ENCODE measurements around the gene HAUS3. TPM values are rescaled to one million over a fixed set of nuclear protein-coding genes. Genes with fewer than 3 reads are reported as not detected.

The HAUS3 gene
- total RNA-seq, 2 experiments from 2014 or later, result 15.9 to 22.2 TPM

DNA sequence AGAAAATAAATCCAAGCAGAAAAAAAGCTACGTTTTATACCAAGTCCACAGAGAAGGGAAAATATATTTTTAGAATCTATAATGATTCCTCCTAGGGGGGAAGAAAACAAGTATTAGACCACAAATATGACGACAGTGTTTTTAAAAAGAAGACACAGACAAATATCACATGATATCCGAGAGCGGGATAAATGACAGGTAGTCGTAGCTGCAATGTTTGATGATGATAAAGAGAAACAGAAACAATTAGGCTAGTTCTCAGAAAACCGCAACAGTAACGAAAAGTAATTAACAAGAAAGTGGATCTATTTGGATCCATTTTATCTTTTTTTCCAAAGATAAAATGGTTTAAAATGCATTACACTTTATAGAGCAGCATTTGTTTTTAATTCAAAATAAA lies 918 bp downstream of the HAUS3 start:
- BruUV-seq (replicated peaks), result no TSS peak
- TF ChIP-seq EZH2phosphoT487 (IDR thresholded peaks at IDR 0.05; ENCODE audit: borderline replicate concordance, low read depth, low read length), result no peak
- TF ChIP-seq, protein P1, sequence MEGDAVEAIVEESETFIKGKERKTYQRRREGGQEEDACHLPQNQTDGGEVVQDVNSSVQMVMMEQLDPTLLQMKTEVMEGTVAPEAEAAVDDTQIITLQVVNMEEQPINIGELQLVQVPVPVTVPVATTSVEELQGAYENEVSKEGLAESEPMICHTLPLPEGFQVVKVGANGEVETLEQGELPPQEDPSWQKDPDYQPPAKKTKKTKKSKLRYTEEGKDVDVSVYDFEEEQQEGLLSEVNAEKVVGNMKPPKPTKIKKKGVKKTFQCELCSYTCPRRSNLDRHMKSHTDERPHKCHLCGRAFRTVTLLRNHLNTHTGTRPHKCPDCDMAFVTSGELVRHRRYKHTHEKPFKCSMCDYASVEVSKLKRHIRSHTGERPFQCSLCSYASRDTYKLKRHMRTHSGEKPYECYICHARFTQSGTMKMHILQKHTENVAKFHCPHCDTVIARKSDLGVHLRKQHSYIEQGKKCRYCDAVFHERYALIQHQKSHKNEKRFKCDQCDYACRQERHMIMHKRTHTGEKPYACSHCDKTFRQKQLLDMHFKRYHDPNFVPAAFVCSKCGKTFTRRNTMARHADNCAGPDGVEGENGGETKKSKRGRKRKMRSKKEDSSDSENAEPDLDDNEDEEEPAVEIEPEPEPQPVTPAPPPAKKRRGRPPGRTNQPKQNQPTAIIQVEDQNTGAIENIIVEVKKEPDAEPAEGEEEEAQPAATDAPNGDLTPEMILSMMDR (conservative IDR thresholded peaks at IDR 0.05; ENCODE audit: low read length), result no peak
- ChIA-PET POLR2A (interaction anchor here (0.7 to 1.1 kb wide), 2 partner anchors 9 to 108 kb away, joined by 3 to 4 read pairs; no protein-coding TSS in a partner anchor), CTCF (ENCODE audit: unreplicated experiment) (no interaction called here)
- Histone ChIP-seq H3K36me3 (ENCODE audit: insufficient read depth, low read length) (peaks cover 36% of the 10 kb centered on the region), H3K79me2 (ENCODE audit: insufficient read depth, low read depth, low read length) (peaks cover 52% of the 10 kb centered on the region), H3K4me3 (ENCODE audit: low read depth, low read length, poor library complexity, severe bottlenecking) (peak overlapping the region; percentile 86), H3K9me2 (ENCODE audit: insufficient read depth, low read length) (no peaks in the 10 kb centered on the region), H3K4me1 (ENCODE audit: insufficient read depth, low read length, poor library complexity, severe bottlenecking) (peaks cover 56% of the 10 kb centered on the region), H4K20me1 (ENCODE audit: insufficient read depth, low read length) (peaks cover 30% of the 10 kb centered on the region), H3K4me2 (ENCODE audit: low read length) (peak overlapping the region; percentile 85), H3K9me3 (ENCODE audit: low read length) (no peaks in the 10 kb centered on the region), H2AFZ (ENCODE audit: low read length) (peak overlapping the region; percentile 68; the same call in 1 of the 2 replicates), H3K27ac (ENCODE audit: low read depth, low read length, poor library complexity, severe bottlenecking) (peak overlapping the region; percentile 71)
- DNase-seq (ENCODE audit: low spot score), result no peak
- intact Hi-C loops (cut with micrococcal nuclease; ENCODE audit: unreplicated experiment), result loop anchor here (5.0 kb wide), 3 partner anchors 51 to 519 kb away; partner anchors contain the start of genes NELFA, TACC3 and TMEM129

DNA sequence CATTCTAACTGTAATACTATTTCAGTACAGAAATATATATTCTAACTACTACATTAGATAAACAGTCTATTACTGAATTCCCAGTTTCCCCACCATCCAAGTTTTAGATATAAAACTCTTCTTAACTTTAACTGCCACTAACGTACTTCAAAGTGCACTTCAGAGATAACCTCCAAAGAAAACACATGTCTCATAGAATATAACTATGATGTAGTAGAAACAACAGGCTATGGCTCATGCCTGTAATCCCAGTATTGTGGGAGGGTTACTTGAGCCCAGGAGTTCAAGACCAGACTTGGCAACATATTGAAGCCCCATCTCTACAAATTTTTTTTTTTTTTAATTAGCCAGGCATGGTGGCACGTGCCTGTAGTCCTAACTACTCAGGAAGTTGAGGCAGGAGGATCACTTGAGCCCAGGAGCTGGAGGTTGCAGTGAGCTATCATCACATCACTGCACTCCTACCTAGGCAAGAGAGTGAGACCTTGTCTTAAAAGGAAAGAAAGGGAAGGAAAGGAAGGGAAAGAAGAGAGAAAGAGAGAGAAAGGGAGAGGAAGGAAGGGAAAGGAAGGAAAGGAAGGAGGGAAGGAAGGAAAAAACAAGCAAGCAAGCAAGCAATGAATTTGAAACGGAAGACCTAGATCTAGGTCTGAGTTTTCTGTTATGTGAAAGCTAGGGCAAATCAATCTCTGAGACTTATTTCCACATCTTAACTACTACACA lies 4.8 kb downstream of the HAUS3 start:
- no peaks in the 10 kb centered on the region for H3K9me3 ChIP-seq (ENCODE audit: low read length)
- H3K36me3 ChIP-seq (ENCODE audit: insufficient read depth, low read length), result peaks cover 75% of the 10 kb centered on the region
- H3K4me2 ChIP-seq (ENCODE audit: low read length), result peak overlapping the region; percentile 48
- BruUV-seq (replicated peaks), result no TSS peak
- no peak overlapping the region for H3K4me3 ChIP-seq (ENCODE audit: low read depth, low read length, poor library complexity, severe bottlenecking)
- intact Hi-C loops (cut with micrococcal nuclease; ENCODE audit: unreplicated experiment), result no loop called here
- H3K79me2 ChIP-seq (ENCODE audit: insufficient read depth, low read depth, low read length), result peaks cover 62% of the 10 kb centered on the region
- ChIA-PET POLR2A (interaction anchor here (0.6 to 0.9 kb wide), 2 partner anchors 12 to 61 kb away, joined by 5 to 6 read pairs; no protein-coding TSS in a partner anchor), CTCF (ENCODE audit: unreplicated experiment) (no interaction called here)
- H3K9me2 ChIP-seq (ENCODE audit: insufficient read depth, low read length), result no peaks in the 10 kb centered on the region
- peaks cover 35% of the 10 kb centered on the region for H4K20me1 ChIP-seq (ENCODE audit: insufficient read depth, low read length)
- TF ChIP-seq, protein P1 (conservative IDR thresholded peaks at IDR 0.05; ENCODE audit: low read length), result no peak
- no peak for TF ChIP-seq EZH2phosphoT487 (IDR thresholded peaks at IDR 0.05; ENCODE audit: borderline replicate concordance, low read depth, low read length)
- no peak overlapping the region for H3K27ac ChIP-seq (ENCODE audit: low read depth, low read length, poor library complexity, severe bottlenecking)
- no peak overlapping the region for H2AFZ ChIP-seq (ENCODE audit: low read length)
- peaks cover 37% of the 10 kb centered on the region for H3K4me1 ChIP-seq (ENCODE audit: insufficient read depth, low read length, poor library complexity, severe bottlenecking)
- no peak for DNase-seq (ENCODE audit: low spot score)

DNA sequence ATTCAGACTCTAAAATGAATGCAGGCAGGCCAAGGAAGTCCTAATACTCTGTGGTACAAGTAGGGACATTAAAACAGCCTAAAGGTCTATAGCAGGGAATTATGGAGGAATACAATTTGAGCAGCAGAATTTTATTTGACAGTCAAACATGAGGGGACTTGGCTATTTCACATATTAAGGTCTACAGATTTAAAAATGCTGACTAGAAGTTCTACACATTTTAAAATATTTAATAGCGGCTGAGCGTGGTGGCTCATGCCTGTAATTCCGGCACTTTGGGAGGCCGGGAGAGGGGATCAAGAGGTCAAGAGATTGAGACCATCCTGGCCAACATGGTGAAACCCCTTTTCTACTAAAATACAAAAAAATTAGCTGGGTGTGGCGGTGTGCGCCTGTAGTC lies 10.8 kb downstream of the HAUS3 start:
- Histone ChIP-seq H2AFZ (ENCODE audit: low read length) (no peak overlapping the region), H3K36me3 (ENCODE audit: insufficient read depth, low read length) (peaks cover 69% of the 10 kb centered on the region), H4K20me1 (ENCODE audit: insufficient read depth, low read length) (peaks cover 4% of the 10 kb centered on the region; the same call in 1 of the 2 replicates), H3K4me1 (ENCODE audit: insufficient read depth, low read length, poor library complexity, severe bottlenecking) (no peaks in the 10 kb centered on the region), H3K79me2 (ENCODE audit: insufficient read depth, low read depth, low read length) (peaks cover 11% of the 10 kb centered on the region; the same call in 1 of the 2 replicates), H3K4me3 (ENCODE audit: low read depth, low read length, poor library complexity, severe bottlenecking) (no peak overlapping the region), H3K9me2 (ENCODE audit: insufficient read depth, low read length) (no peaks in the 10 kb centered on the region), H3K9me3 (ENCODE audit: low read length) (no peaks in the 10 kb centered on the region), H3K27ac (ENCODE audit: low read depth, low read length, poor library complexity, severe bottlenecking) (no peak overlapping the region), H3K4me2 (ENCODE audit: low read length) (no peak overlapping the region)
- intact Hi-C loops (cut with micrococcal nuclease; ENCODE audit: unreplicated experiment), result no loop called here
- DNase-seq (ENCODE audit: low spot score), result no peak
- CTCF ChIA-PET (ENCODE audit: unreplicated experiment), result no interaction called here
- BruUV-seq (replicated peaks), result no TSS peak
- TF ChIP-seq EZH2phosphoT487 (IDR thresholded peaks at IDR 0.05; ENCODE audit: borderline replicate concordance, low read depth, low read length), result no peak
- POLR2A ChIA-PET, result interaction anchor here (0.6 kb wide), 1 partner anchor 496 kb away, joined by 5 read pairs; no protein-coding TSS in a partner anchor

Measured in OCI-LY7 (cell line).